HCEC 1CT (cell line): ENCODE data around the gene TP53BP2.
"Not testable (repeated sequence)": the region's sequence is repeated elsewhere in the genome, so short reads cannot be mapped to it uniquely, and the experiment has no call there.

Source experiments
- DNase-seq: peaks from one replicate; pipeline ENCODE4 v3.0.0-alpha.2; 2017

The TP53BP2 gene

GRCh38 chr1:223831755-223832636 lies 13.8 kb downstream of the TP53BP2 start:
- DNase-seq, result peak; percentile 88

GRCh38 chr1:223829678-223830077 lies 16.1 kb downstream of the TP53BP2 start:
- no peak for DNase-seq

GRCh38 chr1:223828162-223828848 lies 17.4 kb downstream of the TP53BP2 start:
- no peak for DNase-seq

- no peak for DNase-seq
These were observed 18.5 kb downstream of the TP53BP2 start for GRCh38 chr1:223827193-223827663.

- DNase-seq, result no peak
These were observed 19.7 kb downstream of the TP53BP2 start for GRCh38 chr1:223825767-223826748.

GRCh38 chr1:223824712-223825111 lies 21.0 kb downstream of the TP53BP2 start:
- DNase-seq, result no peak

- no peak for DNase-seq
These were observed 21.5 kb downstream of the TP53BP2 start for GRCh38 chr1:223824287-223824686.

- DNase-seq, result no peak
These were observed 24.8 kb downstream of the TP53BP2 start for GRCh38 chr1:223820971-223821370.

GRCh38 chr1:223820515-223820858 lies 25.3 kb downstream of the TP53BP2 start:
- DNase-seq, result no peak

GRCh38 chr1:223819730-223820514 lies 25.8 kb downstream of the TP53BP2 start:
- peak; percentile 60 for DNase-seq

GRCh38 chr1:223817265-223817664 lies 28.5 kb downstream of the TP53BP2 start:
- DNase-seq, result not testable (repeated sequence)

GRCh38 chr1:223815865-223816264 lies 29.9 kb downstream of the TP53BP2 start:
- peak; percentile 62 for DNase-seq

GRCh38 chr1:223815020-223815853 lies 30.5 kb downstream of the TP53BP2 start:
- no peak for DNase-seq

- no peak for DNase-seq
These were observed 32.1 kb downstream of the TP53BP2 start for GRCh38 chr1:223813645-223814044.

GRCh38 chr1:223811634-223812101 lies 34.1 kb downstream of the TP53BP2 start:
- peak; percentile 61 for DNase-seq

- DNase-seq, result peak; percentile 68
These were observed 35.2 kb downstream of the TP53BP2 start for GRCh38 chr1:223810586-223810985.

- DNase-seq, result not testable (repeated sequence)
These were observed 35.8 kb downstream of the TP53BP2 start for GRCh38 chr1:223809905-223810304.

- no peak for DNase-seq
These were observed 42.5 kb downstream of the TP53BP2 start for GRCh38 chr1:223803211-223803610.

- no peak for DNase-seq
These were observed 43.1 kb downstream of the TP53BP2 start for GRCh38 chr1:223802602-223803001.

GRCh38 chr1:223802032-223802431 lies 43.7 kb downstream of the TP53BP2 start:
- DNase-seq, result no peak

- no peak for DNase-seq
These were observed 49.5 kb downstream of the TP53BP2 start for GRCh38 chr1:223796210-223796609.
